Activated CD8-positive, alpha-beta memory T cell treated with anti-CD3 and anti-CD28 coated beads, Interleukin-2, amount 50 U/mL, for 4 hours (primary cell): Measurements from ENCODE around the gene GTPBP4.

Source experiments
- DNase-seq: peaks from one replicate; pipeline ENCODE4 v3.0.0-alpha.2; 2020

Gene GTPBP4

DNA sequence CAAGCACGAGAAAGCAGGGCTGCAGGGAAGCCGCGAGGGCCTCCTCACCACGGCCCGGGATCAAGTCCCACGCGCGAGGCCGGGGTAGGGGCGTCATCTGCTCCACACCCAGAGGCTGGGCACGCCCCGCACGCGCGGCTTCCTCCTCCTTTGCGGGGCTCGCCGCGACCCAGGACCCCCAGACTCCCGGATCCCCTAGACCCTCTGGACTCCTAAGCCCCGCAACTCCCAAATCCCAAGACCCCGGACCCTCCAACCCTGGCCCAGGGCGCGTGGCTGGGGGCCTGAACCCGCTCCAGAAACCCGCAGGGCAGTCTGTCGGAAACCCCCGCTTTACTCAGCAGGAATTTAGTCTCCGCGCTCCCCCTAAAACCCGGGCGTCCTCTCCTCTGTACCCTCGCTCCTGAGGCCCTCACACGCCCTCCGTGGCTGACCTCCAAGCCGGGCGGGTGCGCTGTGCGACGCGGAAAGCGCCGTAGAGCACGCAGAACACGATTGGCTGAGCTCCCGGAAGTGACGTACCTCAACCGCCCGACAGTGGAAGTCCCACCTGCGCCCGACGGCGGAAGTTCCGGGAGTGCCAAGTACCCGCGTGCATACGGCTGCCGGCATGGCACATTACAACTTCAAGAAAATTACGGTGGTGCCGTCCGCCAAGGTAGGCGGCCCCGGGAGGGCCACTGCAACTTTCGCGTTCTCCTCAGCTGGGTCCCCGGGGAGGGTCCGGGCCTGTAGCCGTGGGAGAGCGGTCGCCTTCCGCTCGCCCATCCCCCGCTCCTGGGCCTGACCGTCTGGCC, at the start of gene GTPBP4:
GTPBP4 (plus strand) TSS at position 565 of the 797 bp plus-strand sequence; CDS start at position 611, 46 bp downstream.
- DNase-seq: peak; percentile 98

DNA sequence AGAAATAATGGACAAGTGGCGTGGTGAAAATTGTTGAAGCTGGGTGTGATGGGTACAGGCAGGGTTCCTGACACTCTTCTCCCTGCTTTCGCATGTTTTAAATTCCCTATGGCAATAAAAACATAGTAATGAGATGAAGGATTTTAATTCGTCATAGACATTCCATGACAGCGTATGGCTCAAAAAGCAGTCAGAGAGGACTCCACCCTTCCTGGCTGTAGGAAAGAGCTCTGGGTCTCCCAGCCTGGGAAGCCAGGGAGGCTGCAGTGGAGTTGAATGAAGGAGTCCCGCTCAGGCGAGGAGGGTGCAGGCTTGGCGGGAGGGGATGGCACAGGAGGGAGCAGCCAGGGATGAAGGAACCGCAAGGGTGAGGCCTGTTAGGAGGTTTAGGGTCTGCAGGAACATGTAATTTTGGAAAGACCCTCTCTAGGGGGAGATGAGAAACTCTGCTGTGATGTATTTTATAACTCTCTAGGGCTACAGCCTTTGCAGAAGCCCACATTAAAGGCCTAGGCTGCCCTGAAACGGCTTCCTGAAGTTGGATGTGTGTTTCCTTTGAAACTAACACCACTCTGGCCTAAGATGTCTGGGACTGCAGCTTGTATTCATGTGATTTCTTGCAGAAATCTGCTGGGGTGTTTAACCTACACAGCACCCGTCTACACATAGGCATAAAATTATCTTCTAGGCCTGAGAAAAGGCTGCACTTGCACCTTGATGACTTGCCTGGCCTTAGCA, 49.1 kb upstream of the GTPBP4 start:
- no peak for DNase-seq

DNA sequence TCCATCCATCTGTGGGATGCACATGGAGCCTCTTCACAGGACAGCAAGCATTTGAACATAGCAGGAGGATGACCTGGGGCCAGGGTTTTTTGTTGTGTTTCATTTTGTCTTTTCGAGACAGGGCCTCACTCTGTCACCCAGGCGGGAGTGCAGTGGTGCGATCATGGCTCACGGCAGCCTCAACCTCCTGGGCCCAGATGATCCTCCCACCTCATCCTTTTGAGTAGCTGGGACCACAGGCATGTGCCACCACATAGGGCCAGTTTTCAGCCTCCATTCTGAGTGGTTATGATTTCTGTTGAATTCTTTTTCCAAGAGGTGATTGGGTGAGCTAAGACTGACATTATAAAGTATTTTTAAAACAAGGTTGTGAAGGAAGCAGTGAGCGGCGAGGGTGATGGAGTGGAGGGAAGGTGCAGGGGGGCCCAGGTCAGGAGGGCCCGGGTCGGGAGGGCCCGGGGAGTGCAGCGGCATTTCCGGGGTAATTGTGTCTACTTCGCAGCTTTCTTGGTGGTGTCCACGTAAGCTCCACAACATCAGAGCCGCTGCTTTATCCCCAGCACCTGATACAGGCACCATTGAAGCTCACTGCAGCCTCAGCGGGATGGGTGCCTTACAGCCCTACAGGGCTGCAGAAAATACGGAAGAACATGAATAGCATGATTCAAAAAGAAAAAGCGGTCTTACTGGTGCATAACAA, 44.8 kb upstream of the GTPBP4 start:
- DNase-seq: no peak

DNA sequence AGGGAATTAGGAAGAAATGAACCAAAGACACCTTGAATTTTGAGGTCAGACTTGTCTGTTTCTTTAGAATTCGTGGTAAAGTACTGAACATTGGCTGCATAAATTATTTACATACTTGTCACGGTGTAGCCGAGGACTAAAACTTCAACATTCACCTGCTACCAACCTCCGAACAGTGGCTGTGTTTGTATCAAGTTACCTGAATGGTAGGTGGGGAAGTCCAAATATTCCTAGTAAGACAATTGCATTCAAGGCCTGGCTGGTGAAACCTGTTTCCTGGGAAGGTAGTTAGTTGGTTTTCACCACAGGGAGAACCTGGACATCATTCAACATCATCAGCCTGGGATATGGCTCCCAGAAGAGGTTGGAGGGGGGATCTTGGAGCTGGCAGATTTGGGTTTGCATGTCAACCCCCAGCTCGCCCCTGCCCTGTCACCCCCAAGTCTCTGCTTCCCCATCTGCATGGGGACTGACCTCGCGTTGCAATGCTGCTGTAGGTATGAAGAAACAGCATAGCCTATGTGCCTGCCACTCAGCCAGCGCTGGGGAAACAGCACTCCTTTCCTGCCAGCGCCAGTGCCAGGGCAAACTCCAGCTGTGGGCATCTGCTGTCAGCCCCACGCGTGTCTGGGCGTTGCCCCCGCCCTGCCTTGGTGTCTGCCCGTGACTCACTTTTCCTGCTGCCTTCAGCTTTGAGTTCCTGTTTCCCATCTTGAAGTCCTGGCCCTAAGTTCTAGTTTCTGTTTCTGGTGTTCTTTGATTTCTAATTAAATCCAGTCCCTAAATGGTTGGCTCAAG, 44.0 kb upstream of the GTPBP4 start:
- peak; percentile 48 for DNase-seq

DNA sequence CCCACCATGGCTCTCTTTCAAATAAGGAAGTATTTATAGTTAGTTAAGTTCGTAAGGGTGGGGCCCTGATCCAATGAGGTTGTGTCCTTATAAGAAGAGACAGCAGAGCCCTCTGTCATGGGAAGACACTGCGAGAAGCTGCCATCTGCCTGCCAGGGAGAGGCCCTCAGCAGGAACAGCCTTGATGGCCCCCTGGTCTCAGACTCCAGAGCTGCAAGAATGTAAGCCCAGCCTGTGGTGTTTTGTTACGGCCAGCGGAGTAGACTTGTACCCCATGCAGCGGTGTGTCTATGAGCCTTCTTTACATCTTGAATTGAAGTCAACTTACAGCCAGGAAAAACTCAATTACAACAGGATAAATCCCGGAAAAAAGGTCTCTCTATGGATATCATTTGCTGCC, 42.5 kb upstream of the GTPBP4 start:
- no peak for DNase-seq

DNA sequence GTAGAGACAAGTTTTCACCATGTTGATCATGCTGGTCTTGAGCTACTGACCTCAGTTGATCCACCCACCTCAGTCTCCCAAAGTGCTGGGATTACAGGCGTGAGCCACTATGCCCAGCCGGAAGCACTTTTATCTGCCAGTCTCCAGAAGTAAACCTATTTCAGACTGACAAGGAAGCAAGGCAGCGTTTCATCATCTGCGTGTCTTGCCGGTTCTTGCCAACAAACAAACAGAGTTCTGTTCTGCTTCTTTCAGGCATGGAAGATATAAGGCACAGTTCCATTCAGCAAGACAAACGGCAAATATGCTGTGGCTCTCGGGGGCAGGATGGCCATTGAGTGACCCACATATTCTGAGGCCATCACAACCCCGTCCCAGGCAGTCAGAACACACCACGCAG, 41.2 kb upstream of the GTPBP4 start:
- no peak for DNase-seq

DNA sequence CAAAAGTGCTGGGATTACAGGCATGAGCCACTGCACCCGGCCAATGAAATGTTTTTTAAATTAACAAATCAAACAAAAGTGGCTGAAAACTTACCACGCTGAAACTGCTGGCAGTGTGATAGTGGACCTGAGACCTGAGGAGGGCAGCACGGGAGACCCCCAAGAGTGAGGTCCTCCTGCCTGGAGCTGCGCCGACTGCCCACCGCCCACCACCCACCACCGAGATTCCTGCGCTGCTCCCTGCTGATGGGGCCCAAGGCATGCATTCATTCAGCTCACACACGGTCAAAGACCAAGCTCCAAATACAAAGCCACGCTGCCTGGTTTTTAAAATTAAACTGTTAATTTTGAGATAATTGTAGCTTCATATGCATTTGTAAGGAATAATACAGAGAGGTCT, 40.4 kb upstream of the GTPBP4 start:
- no peak for DNase-seq

DNA sequence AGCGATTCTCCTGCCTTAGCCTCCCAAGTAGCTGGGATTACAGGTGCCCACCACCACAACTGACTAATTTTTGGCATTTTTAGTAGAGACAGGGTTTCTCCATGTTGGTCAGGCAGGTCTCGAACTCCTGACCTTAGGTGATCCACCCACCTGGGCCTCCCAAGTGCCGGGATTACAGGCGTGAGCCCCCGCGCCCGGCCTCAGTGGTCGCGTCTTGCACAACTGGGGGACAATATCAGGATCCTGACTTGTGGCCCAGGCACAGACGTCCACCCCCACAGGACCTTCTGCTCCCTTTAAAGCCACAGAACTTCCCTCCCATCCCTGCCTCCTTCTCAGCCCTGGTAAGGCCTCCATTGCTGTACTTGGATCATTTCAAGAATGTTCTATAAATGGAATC, 39.9 kb upstream of the GTPBP4 start:
- DNase-seq: no peak

DNA sequence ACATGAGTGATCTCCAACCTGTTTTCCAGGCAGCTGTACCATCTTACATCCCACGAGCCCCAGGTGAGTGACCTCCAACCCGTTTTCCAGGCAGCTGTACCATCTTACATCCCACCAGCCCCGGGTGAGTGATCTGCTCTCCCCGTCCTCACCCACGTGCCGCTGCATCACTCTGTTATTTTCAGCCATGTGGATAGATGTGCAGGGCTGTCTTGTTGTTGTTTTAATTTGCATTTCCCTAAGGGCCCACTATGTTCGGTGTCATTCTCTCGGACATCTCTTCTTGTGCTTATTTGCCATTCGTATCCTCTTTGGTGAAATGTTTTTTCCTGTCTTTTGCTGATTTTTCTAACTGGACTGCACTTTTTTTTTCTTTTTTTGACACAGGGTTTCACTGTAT, 38.8 kb upstream of the GTPBP4 start:
- DNase-seq: no peak

DNA sequence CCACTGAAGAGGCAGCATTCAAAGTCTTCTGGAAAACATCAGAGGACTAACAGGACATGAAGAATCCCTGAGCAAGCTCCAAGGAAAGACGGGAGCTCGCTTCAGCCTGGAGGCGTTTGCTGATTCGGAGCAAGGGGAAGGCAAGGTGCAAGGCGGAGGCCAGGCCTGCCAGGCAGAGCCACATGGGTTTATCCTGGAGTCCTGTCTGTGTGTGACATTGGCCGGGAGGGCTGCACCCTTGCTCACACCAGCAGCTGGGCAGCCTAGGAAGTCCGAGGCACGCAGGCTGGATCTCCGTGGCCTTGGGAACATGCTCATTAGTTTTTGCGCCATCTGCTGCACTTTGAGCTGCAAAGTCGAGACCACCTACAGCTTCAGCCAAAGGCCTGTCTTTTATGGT, 34.4 kb upstream of the GTPBP4 start:
- DNase-seq: no peak

DNA sequence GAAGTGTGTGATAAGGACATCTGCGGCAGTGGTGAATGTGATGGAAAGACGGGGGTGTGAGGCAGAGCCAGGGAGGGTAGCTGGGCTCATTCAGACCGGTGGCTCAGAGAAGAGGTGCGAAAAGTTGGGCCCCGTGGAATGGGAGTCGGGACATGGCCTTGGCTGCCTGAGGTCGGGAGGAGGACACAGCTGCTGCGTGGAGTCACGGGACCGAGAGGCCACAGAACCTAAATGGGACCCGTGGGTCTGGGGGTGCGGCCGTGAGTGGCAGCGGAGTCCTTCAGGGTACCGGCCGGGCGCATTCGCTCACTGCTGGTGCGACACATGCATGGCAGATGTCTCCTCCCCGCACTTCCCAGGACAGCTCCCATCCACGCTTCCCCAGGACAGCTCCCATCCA, 33.8 kb upstream of the GTPBP4 start:
- DNase-seq: no peak

DNA sequence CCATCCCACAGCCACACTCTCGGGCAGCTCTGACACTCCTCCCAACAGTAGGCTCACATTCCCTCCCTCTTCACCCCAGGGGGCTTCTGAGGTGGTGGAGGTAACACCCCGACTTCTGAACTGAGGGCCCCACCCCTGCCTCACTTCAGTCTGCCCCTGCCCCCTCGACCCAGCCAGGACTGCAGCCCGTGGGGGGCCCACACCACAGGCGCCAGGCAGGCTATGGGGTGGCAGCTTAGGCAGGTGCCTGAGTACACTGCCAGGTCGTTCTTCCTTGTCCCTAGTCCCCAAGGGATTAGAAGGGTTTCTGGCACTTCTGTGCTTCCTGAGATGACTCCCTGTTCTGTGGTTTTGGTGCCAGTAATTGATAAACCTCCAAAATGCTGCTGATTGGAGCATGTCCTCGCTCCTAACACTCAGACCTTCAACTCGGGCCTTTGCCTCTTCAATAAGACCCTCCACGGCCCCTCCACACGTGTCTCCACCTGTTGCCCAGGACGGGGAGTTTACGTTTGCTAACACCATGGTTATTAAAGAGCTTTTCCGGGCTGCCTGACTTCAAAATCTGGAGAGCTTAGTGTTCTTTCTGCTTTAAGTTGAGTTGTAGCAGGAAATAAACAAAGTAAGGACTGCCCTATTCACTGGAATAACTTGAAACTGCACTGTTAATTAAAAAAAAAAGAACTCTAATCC, 33.0 kb upstream of the GTPBP4 start:
- DNase-seq: no peak

DNA sequence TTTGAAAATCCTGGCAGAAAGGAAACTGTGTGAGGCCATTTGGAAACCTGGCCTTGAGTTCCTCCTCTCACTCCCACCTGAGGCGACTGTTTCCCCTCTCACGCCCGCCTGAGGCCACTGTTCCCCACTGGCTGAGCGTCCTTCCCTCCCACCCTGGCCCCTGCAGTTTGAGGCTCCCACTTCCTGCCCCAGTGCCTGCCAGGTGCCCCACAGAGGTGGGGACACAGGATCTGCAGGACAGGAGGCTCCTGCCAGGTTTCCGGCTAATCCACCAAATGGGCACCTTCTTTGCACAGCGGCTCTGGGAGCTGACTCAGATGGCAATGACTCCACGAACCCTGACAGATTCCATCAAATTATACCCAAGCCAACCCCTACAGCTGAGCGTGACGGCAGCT, 32.4 kb upstream of the GTPBP4 start:
- no peak for DNase-seq

DNA sequence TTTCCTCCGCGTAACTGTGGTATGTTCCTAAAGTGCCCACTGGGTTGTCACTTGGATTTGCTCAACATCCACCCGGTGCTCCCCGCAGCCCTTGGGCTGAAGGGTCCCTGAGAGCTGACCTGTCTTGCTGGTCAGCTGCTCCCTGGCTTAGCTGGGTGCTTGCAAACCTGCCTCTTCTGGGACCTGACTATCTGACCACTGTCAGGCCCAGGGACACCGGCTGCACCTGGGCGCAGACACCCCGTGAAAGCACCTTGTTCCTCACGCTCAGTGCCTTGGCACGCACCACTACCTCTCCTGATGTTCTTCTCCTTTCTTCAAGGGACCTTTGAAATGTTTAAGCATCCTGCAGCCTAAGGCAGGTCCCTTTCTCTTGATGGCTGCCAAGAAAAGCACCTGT, 30.1 kb upstream of the GTPBP4 start:
- DNase-seq: no peak

DNA sequence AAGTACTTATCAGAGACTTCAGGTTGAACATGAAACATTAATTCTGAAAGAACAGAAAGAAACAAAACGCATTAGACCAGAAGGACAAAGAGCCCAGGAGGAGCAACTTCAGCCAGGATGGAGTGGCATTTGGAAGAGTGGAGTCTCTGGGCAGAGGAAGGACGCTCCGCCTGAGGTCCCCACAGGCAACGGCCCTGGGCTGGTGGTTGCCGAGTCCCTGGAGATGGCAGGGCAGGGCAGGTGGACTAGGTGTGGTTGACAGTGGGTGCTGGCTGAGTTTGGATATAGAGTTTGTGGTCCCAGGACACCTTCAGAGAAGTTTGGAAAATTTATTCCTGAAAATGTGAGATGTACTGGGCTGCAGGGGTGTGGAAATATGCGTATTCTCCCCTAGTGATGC, 29.4 kb upstream of the GTPBP4 start:
- DNase-seq: no peak

DNA sequence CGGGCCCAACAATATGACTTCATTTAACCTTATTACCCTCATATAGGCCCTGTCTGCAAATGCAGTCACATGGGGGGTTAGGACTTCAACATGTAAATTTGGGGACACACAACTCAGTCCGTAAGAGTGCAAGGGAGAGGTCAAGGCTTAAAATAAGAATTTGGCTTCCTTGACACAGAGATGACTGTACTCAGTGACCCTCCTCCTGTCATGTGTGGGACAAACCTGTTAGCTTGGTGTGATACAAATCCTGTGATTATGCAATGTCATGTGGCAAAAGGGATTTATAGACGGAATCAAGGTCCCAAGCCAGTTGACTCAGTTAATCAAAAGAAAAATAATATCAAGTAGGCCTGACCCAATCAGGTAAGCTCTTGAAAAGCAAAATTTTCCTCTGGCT, 25.9 kb upstream of the GTPBP4 start:
- DNase-seq: no peak

DNA sequence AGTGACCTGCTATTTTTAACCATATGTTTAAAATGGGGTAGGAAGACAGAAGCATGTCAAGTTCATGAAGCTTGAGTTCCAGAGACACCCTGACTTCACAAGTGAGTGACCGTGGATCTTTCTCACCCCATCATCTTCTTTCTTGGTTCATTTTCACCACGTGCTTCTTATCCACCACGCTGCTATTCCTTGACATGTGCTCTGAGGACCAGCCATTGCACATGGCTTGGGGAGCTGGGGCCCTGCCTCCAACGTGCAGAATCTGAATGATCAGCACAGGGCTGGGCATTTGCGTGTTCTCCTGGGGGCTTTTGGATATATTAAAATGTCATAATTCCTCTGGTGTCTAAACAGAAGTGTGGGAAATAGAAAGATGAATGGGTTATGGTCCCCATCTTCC, 25.0 kb upstream of the GTPBP4 start:
- DNase-seq: no peak

DNA sequence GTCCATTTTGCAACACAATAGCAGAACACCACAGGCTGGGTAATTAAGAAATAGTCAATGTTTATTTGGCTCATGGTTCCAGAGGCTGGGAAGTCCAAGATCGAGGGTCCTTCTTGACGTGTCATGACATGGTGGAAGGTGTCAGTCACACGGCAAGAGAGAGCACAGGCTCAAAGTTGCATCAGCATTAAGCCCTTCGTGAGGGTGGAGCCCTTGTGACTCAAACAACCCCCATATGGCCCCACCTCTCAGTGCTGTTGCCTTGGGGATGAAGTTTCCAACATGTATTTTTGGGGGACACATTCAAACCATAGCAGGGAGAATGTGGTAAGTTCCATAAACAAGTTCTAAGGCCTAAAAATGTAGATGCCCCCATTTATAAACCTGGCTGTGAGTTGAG, 24.6 kb upstream of the GTPBP4 start:
- no peak for DNase-seq

DNA sequence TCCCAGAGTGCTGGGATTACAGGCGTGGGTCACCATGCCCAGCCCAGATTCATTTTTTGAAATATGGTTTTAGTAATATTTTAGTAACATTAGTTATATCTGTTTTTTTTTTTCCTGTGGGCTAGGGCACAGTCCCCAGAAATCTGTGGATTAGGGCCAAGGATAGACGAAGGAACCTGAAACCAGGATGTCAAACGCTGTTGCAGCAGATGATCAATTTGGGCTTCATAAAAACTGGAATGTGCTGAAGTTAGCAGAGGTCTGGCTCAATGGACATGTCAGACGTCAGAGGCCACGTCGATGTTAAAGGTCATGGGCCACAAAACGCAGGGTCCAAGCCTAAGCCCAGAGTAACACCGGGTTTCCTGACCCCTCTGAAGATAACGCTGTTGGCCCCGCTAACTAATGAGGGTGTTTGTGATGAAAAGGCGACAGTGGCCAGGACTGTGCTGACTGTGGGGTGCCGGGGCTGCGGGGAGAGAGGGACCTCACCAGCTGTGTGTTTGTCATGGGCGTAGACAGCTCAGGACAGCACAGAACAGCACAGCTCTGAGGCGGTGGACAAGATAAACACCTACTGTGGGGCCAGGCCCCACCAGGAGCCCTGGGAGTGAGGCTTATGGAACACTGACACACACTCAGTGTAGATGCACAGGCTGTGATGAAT, 23.8 kb upstream of the GTPBP4 start:
- DNase-seq: no peak

DNA sequence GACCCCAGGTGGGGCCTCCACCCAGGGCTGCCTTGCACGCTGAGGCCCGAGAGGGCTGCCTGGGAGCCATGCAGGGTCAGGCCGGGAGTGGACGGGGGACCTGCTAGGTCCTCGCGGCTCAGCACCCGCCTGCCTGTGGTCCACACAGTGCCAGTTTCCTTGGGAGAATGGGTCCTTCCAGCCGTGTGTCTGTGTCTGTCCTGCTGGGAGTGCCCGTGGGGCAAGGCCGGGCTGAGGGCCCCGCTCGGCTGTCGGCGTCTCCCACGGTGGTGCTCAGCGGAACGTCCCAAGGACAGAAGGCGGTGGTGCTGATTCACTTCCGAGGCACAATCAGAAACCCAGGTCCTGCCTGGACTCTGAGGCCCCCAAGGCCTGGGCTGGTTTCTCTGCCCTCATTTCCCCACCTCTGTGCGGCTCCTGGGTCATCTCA, 23.2 kb upstream of the GTPBP4 start:
- no peak for DNase-seq

DNA sequence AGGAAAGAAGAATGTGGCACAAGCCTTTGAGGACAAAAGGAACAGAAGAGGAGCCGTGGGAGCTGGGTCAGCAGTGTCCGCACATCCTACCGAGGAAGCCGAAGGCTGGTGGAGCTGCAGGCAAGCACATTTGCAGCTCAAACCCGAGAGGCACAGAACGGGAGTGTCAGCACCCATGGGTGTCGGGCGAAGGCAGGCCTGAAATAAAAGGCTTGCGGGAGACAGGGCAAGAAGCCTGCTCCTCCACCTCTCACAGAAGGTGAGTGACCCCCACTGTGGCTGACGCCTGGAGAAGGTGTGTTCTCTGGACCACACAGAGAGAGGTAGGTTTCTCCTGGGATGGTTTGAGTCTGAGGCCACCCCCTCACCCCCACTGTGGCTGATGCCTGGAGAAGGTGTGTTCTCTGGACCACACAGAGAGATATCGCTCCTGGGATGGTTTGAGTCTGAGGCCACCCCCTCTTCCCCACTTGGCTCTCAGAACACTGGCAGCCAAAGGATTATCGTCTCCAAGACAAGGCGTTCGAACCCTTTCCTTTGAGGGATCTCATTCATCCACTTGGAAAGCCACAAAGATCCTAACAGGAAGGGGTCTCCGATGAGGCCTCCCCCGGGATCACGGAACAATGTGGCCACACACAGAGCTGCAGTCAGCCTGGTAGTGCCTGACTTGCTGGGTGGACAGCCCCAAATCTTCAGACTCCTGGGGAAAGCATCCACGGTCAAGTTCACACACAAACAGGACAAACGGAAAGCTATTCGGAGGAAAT, 21.6 kb upstream of the GTPBP4 start:
- no peak for DNase-seq
